Stimulated activated CD4-positive, alpha-beta T cell treated with anti-CD3 and anti-CD28 coated beads, Interleukin-12 subunit alpha, Interleukin-12 subunit beta, amount 100 ng/mL, for 24 hours (primary cell): ENCODE results near the gene RAB38.

Experiments used
- DNase-seq, 2 experiments: peaks; one replicate each; pipeline ENCODE4 v3.0.0-alpha.2; 2020; ENCODE audit warnings: low read depth in 2 of 2

The RAB38 gene

GRCh38 chr11:88169881-88170280 lies 5.4 kb downstream of the RAB38 start:
- no peak for DNase-seq

DNA sequence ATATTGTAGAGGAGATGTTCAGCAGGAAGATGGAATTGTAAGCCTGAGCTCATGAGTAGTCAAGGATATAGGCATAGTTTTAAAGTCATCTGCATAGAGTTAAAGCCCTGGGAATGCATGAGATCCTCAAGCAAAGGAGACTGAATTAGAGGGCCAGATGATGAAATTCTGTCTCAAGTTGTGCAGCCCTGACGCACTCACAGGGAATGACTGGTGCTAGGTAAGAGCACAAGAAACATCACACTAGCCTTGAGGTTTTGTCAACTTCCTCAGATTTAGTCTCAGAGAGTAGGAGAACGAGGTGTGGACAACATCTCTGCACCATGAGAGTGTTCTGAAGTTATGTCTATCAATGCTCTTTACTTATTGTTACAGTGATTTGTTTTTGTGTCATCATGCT lies 5.8 kb downstream of the RAB38 start:
- DNase-seq: no peak

DNA sequence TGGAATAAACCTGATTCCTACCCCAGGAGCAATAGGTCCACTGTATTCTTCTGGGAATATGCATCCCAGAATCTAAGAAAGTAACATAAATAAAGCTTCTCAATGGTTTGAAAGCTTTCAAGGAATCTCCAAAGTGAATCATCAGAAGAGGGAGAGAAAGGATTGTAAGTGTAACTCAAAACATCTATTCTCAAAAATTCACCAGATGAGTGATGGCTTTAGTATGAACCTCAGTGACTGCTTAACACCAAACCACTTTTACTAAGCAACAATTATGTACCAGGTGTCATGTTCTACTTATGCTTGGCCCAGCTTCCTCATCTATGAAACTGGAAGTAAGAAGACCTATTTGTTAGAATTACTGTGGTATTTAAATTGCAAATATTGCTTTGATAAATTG lies 7.4 kb downstream of the RAB38 start:
- DNase-seq: no peak

GRCh38 chr11:88164806-88165585 lies 10.2 kb downstream of the RAB38 start:
- DNase-seq: no peak

DNA sequence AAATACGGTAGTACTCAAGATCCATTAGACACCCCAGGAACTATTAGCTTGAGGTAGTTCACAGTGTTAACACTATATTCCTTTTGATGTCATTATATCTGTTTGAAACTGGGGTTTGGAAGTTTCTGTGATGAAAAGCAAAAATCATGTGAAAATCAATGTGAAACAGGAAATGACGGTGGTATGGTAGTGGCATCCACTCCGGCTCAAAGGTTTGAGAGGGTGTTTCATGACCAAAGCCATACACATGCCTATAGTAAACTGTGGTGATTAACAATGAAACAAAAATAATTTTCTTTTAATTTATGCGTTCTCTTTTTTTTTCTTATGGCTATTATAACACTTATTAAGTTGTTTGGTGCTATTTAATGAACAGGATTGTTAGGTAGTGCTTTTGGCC lies 10.9 kb downstream of the RAB38 start:
- no peak for DNase-seq

DNA sequence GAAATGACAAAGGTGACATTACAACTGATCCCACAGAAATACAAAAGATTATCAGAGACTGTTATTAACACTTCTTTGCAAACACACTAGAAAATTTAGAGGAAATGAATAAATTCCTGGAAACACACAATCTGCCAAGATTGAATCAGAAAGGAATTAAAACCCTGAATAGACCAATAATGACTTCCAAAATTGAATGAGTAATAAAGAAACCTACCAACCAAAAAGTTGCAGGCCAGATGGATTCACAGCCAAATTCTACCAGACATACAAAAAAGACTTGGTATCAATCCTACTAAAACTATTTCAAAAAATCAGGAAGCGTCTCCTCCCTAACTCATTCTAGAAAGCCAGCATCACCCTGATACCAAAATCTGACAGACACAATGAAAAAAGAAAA lies 17.2 kb downstream of the RAB38 start:
- no peak for DNase-seq

- no peak for DNase-seq
Observed at GRCh38 chr11:88157370-88157769, 17.9 kb downstream of the RAB38 start.

GRCh38 chr11:88152381-88152780 lies 22.9 kb downstream of the RAB38 start:
- DNase-seq: no peak

DNA sequence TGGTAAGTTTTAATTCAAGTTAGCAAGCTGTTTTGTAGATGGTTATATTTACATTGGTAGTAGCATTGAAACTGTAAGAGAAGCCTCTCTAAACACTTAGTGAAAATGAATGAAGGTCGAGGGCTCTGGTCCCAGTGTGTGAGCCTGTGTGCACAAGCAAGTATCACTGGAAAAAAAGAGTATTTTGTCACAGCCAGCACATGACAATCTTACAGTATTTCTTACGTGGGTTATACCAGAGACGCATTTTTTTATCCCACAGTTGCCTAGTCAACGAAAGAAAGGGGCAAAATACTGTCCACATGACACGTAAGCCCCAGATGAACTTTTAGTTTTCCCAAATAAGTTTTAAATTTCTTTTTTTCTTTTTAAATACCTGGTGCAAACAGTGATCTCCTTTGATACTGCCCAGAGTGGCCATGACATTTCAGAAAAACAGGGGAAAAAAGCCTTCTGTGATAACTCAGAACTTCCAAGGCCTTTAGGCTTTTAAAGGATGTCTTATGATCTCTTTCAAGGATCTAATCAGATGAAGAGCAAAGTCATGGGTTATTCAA lies 23.5 kb downstream of the RAB38 start:
- DNase-seq: no peak

DNA sequence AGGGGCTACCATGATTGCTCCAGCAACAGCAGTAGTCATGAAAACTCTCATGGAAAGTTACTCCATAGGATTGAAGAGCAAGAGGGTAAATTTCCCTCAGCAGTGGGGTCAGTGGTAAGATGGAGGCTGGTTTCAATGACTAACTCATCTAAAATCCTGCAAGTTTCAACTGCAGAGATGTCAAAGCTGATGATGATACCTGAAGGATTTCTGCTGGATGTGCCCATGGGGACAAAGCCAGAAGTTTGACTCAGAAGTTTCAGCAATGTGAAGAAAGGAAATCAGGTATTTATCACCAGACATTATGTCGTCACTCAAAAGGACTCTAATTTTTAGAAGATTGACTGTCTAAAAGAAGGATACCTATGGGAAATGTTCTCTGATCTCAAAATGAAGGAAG lies 29.1 kb downstream of the RAB38 start:
- no peak for DNase-seq

- DNase-seq: no peak
Observed at GRCh38 chr11:88139865-88140264, 35.4 kb downstream of the RAB38 start.

DNA sequence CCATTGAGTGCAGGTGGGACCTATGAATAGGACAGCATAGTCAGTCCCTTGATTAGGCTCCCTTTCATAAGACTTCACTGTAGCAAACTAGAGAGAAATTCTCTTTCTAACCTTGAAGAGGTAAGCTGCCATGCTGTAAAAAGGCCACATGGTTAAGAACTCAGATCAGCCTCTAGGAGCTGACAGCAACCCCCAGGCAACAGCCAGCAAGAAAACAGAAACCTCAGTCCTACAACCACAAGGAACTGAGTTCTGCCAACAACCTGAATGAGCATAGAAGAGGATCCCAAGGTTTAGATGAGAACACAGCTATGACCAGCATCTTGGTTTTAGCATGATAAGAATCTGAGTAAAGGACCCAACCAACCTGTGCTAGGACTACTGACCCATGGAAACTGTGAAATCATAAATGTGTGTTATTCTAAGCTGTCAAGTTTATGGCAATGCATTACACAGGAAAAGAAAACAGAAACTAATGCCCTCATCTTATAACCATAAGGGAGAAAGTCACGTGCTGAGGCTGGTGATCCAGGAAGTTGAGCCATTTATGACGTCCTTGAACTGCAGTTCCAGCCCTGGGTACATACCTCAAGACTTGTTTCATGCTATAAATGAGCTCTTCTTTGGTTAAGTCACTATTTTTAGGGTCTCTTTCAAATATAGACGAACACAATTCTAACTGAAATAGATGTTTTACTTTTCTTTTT lies 43.3 kb downstream of the RAB38 start:
- DNase-seq: no peak

DNA sequence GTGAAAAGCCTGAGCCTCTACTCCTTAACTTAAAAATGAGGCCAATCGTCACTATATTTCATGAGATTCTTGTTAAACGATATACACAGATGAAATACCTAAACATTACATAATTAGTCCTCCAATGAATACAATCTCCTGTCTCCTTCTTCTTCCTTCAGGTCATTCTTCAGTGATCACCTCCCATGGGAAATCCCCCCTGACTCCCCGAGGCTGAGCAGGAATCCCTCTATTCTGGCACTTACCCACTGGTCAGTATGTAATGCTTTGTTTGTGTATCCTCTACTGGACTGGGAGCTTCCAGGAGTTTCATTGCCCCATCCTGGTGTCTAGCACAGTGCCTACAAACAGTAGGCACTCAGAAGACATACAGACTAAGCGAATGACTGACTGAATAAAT lies 52.3 kb downstream of the RAB38 start:
- no peak for DNase-seq

GRCh38 chr11:88119561-88119960 lies 55.7 kb downstream of the RAB38 start:
- no peak for DNase-seq

- no peak for DNase-seq
Observed at GRCh38 chr11:88117281-88117858, 57.9 kb downstream of the RAB38 start.

GRCh38 chr11:88115828-88116755 lies 59.2 kb downstream of the RAB38 start:
- no peak for DNase-seq

GRCh38 chr11:88114486-88115045 lies 60.7 kb downstream of the RAB38 start:
- no peak for DNase-seq

GRCh38 chr11:88106666-88107065 lies 68.6 kb downstream of the RAB38 start:
- no peak for DNase-seq

- DNase-seq: no peak
Observed at GRCh38 chr11:88105951-88106350, 69.3 kb downstream of the RAB38 start.

DNA sequence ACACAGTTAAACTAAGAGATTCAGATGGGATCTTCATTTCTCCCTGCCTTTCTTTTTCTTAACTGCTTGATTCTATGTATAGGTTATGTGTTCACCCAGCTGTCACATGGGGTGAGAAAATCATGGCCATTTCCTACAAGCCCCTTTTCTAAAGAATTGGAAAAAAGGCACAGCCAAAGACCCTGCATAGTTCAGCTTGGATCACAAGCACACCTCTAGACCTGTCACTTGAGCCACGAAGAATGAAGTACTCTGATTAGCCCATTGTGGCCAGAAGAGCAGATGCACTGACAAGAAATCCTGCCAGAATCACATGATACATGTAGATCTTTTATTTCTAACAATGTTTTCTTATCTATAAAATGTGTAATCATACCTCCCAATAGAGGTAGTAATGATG lies 69.7 kb downstream of the RAB38 start:
- DNase-seq: no peak

- DNase-seq: no peak
Observed at GRCh38 chr11:88104408-88104807, 70.8 kb downstream of the RAB38 start.
